Thyroid gland (tissue), 4 donors: Measurements from ENCODE around the gene PIMREG.
"Not testable (repeated sequence)": the region's sequence is repeated elsewhere in the genome, so short reads cannot be mapped to it uniquely, and the experiment has no call there.

ENCODE experiments used
- POLR2A ChIP-seq, 2 donors: fragments of 450-650 bp; IDR thresholded peaks; one replicate each; pipeline ENCODE4 v1.6.1; 2017; ENCODE audit warnings: antibody characterized with exemption in 2 of 2, mild to moderate bottlenecking in 2 of 2, moderate library complexity in 1 of 2
- TF ChIP-seq, protein P1 (sequence below), 6 experiments: fragments of 200-600 bp in 3 of 6; fragments of 450-650 bp in 3 of 6; sonication (generic) in 3 of 6; IDR thresholded peaks; one replicate each; pipeline ENCODE4 v1.5.1; 2016 to 2019; ENCODE audit warnings: antibody characterized with exemption in 6 of 6, mild to moderate bottlenecking in 2 of 6, inconsistent platforms in 1 of 6, moderate library complexity in 1 of 6

DNA sequence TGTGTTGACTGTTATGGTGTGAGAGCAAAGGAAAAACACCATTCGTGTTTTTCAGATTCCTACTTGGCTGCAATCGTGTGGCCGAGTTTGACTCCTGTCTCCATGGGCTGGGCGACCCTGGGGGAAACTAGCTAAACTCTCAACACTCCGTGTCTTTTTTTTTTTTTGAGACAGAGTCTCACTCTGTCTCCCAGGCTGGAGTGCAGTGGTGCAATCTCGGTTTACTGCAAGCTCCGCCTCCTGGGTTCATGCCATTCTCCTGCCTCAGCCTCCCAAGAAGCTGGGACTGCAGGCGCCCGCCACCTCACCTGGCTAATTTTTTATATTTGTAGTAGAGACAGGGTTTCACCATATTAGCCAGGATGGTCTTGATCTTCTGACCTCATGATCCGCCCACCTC is 38.5 kb downstream of the PIMREG start:
- TF ChIP-seq, protein P1, sequence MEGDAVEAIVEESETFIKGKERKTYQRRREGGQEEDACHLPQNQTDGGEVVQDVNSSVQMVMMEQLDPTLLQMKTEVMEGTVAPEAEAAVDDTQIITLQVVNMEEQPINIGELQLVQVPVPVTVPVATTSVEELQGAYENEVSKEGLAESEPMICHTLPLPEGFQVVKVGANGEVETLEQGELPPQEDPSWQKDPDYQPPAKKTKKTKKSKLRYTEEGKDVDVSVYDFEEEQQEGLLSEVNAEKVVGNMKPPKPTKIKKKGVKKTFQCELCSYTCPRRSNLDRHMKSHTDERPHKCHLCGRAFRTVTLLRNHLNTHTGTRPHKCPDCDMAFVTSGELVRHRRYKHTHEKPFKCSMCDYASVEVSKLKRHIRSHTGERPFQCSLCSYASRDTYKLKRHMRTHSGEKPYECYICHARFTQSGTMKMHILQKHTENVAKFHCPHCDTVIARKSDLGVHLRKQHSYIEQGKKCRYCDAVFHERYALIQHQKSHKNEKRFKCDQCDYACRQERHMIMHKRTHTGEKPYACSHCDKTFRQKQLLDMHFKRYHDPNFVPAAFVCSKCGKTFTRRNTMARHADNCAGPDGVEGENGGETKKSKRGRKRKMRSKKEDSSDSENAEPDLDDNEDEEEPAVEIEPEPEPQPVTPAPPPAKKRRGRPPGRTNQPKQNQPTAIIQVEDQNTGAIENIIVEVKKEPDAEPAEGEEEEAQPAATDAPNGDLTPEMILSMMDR (IDR thresholded peaks at IDR 0.05): not testable (repeated sequence)
- not testable (repeated sequence) for TF ChIP-seq POLR2A (IDR thresholded peaks at IDR 0.05)
